Midbrain (tissue), 1 donor: ENCODE measurements around the gene CABP5.

Source experiments
- DNase-seq: peaks from one replicate; lab custom pipeline; 2025; lab: John Stamatoyannopoulos, UW

CABP5 gene

DNA sequence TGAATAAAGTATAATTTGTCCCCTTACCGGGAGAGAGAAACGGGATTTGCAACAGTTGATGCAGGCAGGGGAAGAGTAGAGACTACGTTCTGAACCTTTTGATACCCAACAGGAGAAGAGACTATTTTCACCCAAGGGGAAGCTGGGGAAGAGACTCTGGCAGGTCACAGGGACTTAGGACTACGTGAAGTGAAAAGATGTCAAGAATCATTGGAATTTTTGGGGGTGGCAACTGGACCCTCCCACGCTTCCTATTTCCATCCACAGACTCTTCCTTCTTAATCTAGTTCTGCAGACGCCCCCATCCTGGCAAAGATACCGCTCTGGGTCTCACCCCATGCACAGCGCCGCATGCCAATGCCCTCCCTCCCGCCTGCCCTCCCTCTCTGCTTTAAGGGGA, 13.8 kb downstream of the CABP5 start:
- no peak for DNase-seq

DNA sequence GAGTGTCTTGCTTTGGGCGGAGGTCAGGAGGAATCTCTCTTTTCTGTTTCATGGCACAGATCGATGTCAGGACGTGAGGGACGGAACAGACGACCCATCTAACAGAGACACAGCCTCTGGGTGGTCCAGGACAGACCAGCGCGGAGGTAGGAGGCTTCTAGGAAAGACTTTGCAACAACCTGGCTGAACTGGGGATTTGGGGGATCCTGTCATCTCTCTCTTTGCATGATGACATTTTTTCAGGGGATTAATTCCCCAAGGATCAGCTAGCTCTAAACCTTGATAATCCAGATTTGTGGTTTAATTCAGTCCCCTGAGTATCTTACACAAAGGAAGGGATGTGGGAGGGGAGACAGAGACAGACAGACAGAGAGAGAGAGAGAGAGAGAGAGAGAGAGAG, 14.4 kb downstream of the CABP5 start:
- no peak for DNase-seq

DNA sequence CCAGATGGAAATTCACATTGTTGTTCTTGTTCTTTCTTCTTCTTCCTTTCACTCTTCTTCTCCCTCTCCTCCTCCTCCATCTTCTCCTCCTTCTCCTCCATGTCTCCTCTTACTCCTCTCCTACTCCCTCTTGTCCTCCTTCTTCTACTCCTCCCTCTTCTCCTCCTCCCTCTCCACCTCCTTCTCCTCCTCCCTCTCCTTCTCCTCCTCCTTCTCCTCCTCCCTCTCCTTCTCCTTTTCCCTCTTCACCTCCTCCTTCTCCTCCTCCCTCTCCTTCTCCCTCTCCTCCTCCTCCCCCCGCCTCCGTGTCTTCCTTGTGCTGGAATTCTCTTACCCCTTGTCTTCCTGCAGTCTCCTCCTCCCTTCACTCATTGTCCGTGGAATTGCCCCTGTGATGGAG, 18.4 kb downstream of the CABP5 start:
- no peak for DNase-seq

DNA sequence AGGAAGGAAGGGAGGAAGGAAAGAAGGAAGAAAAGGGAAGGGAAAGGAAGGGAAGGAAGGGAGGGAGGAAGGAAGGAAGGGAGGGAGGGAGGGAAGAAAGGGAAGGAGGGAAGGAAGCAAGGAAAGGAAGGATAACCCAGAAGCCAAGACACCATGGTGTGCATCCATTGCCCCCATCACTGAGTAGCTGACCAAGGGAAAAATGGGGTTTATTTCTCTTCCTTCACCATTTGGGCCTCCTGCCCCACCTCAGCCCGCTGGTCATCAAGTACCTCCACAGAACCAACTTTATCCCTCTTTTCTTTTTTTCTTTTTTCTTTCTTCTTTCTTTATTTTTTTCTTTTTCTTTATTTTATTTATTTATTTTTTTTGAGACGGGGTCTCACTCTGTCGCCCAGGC, 20.4 kb downstream of the CABP5 start:
- no peak for DNase-seq

DNA sequence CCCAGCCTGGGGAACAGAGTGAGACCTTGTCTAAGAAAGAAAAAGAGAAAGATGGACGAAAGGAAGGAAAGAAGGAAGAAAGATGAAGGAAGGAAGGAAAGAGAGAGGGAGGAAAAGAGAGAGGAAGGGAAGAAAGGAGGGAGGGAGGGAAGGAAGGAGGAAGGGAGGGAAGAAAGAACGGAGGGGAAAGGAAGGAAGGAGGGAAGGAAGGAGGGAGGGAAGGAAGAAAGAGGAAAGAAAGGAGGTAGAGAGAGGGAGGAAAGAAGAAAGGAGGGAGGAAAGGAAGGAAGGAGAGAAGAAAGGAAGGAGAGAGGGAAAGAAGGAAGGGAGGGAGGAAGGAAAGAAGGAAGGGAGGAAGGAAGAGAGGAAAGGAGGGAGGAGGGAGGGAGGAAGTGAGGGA, 20.9 kb downstream of the CABP5 start:
- DNase-seq: no peak

DNA sequence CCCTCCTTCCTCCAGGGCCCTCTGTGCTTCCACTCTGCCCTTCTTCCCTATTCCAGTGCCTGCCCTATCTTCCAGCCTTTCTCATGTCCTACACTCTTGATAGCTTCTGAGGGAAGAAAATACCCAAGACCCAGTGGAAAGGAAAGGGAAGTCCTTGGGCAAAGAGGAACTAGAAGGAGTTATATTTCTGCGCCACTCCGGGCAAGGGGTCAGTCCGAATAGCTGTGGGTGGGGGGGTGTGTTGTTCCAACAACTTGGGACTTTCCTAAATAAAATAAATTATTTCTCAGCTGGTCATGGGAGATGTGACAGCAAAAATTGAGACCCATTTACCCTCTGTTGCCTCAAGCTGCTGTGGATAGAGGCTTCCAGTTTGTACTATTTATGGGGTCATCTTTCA, 23.2 kb downstream of the CABP5 start:
- no peak for DNase-seq

DNA sequence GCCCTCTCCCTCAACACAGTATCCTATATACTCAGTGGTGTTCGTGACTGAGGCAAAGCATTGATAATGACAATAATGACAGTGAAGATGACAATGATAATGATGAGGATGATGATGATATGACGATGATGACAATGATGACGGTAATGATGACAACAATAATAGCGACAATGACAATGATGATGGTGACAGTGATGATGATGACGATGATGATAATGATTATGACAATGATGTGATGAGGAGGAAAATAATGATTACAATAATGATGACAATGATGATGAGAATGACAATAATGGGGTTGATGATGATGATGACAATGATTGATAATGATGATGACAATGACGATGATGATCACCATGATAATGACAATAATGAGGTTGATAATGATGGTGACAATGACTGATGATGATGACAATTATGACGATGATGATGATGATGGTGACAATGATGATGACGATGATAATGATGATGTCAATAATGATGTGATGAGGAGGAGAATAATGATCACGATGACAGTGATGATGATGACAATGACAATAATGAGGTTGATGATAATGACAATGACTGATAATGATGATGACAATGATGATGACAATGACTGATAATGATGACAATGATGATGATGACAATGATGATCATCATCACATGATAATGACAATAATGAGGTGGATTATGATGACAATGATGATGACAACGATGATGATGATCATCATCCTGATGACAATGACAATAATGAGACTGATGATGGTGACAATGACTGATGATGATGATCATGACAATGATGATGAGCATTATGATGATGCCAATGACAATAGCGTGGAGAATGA, 32.7 kb downstream of the CABP5 start:
- DNase-seq: no peak

DNA sequence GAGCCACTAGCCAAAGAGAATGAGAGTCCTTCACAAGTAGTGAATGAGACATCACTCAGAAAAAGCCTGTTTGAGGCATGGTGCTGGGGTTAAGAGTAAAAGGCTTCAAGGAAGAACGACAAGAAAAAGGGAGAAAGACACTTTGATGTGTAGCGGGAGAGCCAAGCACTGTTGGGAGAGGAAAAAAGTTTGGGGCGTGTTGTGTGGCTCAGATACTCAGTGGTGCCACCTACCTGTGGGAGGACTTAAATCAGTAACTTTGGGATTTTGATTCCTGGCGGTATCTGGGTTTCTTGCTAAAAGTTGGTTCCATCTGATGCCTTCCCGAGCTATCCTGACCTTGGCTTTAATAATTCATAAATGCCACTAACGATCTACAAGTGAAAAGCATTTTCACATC, 37.1 kb downstream of the CABP5 start:
- no peak for DNase-seq

DNA sequence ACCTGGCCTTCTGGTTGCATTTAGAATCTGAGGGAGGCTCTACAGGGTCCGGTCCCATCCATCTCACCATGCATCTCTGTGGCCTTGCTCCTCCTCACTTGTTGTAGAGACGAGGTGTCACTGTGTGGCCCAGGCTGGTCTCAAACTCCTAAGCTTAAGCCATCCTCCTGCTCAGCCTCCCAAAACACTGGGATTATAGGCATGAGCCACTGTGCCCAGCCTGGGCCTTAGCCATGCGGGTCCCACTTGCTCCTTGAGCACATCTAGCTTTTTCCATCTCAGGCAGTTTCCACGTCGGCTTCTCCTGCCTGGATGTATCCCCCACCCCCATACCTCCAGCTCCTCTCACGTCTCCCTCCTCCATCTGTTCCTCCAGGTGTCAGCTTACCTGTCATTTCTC, 39.6 kb downstream of the CABP5 start:
- DNase-seq: no peak

DNA sequence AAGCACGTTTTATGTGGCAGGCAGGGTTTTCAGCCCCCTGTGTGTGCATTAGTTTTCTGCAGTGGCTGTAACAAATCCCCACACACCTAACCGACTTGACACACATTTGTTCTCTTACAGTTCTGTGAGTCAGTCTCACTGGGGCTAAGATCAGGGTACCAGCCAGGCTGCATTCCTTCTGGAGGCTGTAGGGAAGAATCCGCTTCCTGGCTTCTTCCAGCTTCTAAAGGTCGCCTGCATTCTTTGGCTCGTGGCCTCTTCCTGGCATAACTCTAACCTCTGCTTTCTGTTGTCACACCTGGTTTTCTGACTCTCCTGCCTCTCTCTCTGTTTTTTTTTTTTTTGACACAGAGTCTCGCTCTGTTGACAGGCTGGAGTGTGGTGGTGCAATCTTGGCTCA, 43.0 kb downstream of the CABP5 start:
- no peak for DNase-seq

DNA sequence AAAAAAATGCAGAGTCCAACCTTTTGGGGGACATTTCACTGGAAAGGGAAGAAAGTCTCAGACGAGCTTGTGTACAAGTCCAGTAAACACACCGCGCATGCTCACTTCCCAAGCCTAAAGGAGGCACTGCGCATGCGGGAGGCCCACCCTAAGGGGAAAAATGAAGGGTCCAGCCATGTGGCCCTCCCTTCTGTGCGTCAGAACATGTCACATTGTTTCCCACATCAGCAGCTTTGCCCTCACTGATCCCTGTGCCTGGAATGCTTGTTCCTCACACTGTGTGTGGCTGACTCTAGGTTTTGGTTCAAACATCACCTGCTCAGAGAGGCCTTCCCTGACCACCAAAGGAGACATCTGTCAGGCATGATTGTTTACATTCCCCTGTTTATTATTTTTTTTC, 45.1 kb downstream of the CABP5 start:
- no peak for DNase-seq

DNA sequence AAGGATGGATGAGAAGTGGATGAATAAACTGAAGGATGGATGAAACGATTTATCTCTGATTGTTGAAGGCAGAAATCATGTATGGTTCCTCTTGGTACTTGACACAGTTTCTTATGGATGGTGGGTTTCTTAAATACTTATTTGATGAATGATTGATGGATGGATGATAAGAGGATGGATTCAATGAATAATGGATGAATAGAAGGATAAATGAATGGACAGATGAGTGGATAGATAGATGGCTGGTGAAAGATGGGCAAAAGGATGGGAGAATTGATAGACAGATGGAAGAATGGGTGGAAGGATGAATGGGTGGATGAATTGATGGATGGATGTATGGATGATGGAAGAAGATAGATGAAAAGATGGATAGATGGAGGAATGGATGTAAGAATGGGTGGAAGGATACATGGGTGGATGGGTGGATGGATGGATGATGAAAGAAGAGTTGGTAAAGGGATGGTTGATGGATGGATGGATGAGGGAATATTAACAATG, 47.6 kb downstream of the CABP5 start:
- no peak for DNase-seq

DNA sequence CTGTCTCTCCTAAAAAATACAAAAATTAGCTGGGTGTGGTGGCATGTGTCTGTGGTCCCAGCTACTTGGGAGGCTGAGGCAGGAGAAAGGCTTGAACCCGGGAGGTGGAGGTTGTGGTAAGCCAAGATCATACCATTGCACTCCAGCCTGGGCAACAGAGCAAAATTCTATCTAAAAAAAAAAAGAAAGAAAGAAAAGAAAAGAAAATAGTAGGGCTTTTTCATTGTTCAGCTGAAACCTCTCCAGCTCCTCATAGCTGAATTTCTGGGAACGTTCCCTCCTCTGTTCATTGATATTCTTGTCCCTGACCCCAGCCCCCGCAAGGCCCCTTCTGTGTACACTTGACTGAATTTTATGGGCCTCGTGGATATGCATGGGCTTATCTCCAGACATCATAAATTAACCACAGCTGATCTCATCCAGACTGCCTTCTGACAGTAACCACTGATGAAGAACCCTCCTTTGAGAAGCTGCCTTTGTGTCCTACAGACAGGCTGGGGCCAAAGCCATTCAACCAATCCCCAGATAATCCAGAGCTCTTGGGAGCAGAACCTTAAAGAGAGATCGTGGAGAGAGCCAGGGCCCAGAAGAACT, 49.6 kb downstream of the CABP5 start, which contains the start of gene ELSPBP1:
Gene ELSPBP1 (plus strand): TSS at position 424 of the 594 bp plus-strand sequence. CDS start 14,036 bp downstream, outside the sequence.
- no peak for DNase-seq

DNA sequence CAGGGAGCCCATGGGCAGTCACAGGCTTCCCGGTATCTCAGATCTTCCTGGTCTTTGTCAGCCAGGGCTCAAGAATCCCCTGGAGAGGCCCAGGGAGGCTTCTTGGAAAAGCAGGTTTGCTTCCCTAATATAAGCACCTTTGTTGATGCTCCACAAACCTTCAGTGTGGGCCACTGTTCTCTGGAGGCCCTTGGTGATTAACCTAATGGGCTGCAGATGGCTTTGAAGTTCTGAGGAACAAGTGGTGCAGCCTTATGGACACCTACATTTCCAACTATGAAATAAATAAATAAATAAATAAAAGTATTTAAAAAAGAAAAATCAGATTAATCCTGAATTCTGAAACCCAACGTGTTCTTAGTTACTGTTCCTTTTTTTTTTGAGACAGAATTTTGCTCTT, 51.8 kb downstream of the CABP5 start, which contains the start of gene BSPH1:
Gene BSPH1 (minus strand): TSS at position 101 of the 400 bp plus-strand sequence. CDS start 89 bp downstream, at position 12.
- DNase-seq: no peak

DNA sequence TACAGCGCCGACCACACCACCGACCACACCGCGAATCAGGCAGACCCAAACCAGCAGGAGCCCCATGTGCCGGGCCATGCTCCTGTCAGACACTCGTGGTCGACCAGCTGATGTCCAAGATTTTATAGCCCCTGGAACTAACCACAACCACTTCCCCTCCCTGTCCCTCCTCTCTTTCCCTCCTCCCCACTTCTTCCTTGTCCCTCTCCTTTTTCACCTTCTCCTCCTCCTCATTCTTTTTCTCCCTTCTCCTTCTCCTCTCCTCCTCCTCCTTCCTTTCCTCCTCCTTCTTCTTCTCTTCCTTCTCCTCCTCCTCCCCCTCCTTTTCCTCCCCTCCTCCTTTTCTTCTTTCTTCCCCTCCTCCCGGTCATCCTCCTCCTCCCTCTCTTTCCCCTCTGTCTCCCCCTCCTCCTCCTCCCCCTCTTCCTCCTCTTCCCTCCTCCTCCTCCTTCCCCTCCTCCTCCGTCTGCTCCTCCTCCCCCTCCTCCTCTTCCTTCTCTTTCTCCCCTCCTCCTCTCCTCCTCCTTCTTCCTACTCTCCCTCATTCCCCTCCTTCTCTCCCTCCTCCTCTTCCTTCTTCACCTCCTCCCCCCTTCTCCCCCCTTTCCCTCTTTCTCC, 52.6 kb downstream of the CABP5 start:
- no peak for DNase-seq
